Measurements from ENCODE around the gene FOXO6. TPM values are rescaled to one million over a fixed set of nuclear protein-coding genes. Genes with fewer than 3 reads are reported as not detected.

The FOXO6 gene
- total RNA-seq, 1 experiment from 2014 or later: 6.1 TPM

GRCh38 chr1:41393716-41394368, 32.6 kb downstream of the FOXO6 start:
- Histone ChIP-seq H3K9me3 (ENCODE audit: low read depth, low read length, poor library complexity, severe bottlenecking) (no peaks in the 10 kb centered on the region), H3K27me3 (replicated peaks; ENCODE audit: insufficient read depth, low read depth, low read length, poor library complexity) (no peaks in the 10 kb centered on the region), H3K4me3 (ENCODE audit: low read depth, low read length, poor library complexity, severe bottlenecking) (no peak overlapping the region), H3K36me3 (ENCODE audit: insufficient read depth, low read length, poor library complexity, severe bottlenecking) (no peaks in the 10 kb centered on the region), H3K4me1 (ENCODE audit: insufficient read depth, low read length, poor library complexity, severe bottlenecking) (peaks cover 25% of the 10 kb centered on the region), H3K27ac (ENCODE audit: low read depth, low read length, poor library complexity, severe bottlenecking) (peak overlapping the region; percentile 16)
- ChIA-PET POLR2A (ENCODE audit: low non-redundant PET) (interaction anchor here (0.6 kb wide), 1 partner anchor 186 kb away, joined by 5 read pairs; no protein-coding TSS in a partner anchor), CTCF (no interaction called here)
- intact Hi-C loops (cut with micrococcal nuclease; ENCODE audit: unreplicated experiment): no loop called here
- BruUV-seq (replicated peaks): no TSS peak
- no peak for TF ChIP-seq EZH2 (IDR thresholded peaks at IDR 0.05; ENCODE audit: borderline replicate concordance, low read depth, low read length, poor library complexity, severe bottlenecking)
- no peak for TF ChIP-seq CTCF (conservative IDR thresholded peaks at IDR 0.05; ENCODE audit: low read depth, low read length)
- no peak for DNase-seq (ENCODE audit: low spot score)

- Histone ChIP-seq H3K9me3 (ENCODE audit: low read depth, low read length, poor library complexity, severe bottlenecking) (no peaks in the 10 kb centered on the region), H3K4me1 (ENCODE audit: insufficient read depth, low read length, poor library complexity, severe bottlenecking) (peaks cover 30% of the 10 kb centered on the region), H3K27ac (ENCODE audit: low read depth, low read length, poor library complexity, severe bottlenecking) (peak overlapping the region; percentile 16), H3K36me3 (ENCODE audit: insufficient read depth, low read length, poor library complexity, severe bottlenecking) (no peaks in the 10 kb centered on the region), H3K4me3 (ENCODE audit: low read depth, low read length, poor library complexity, severe bottlenecking) (no peak overlapping the region), H3K27me3 (replicated peaks; ENCODE audit: insufficient read depth, low read depth, low read length, poor library complexity) (no peaks in the 10 kb centered on the region)
- ChIA-PET CTCF (no interaction called here), POLR2A (ENCODE audit: low non-redundant PET) (interaction anchor here (0.6 kb wide), 1 partner anchor 186 kb away, joined by 5 read pairs; no protein-coding TSS in a partner anchor)
- no peak for DNase-seq (ENCODE audit: low spot score)
- intact Hi-C loops (cut with micrococcal nuclease; ENCODE audit: unreplicated experiment): no loop called here
- TF ChIP-seq CTCF (conservative IDR thresholded peaks at IDR 0.05; ENCODE audit: low read depth, low read length) (no peak), EZH2 (IDR thresholded peaks at IDR 0.05; ENCODE audit: borderline replicate concordance, low read depth, low read length, poor library complexity, severe bottlenecking) (no peak)
- no TSS peak for BruUV-seq (replicated peaks)
Observed at GRCh38 chr1:41394369-41394744, 33.1 kb downstream of the FOXO6 start.

- BruUV-seq (replicated peaks): no TSS peak
- TF ChIP-seq CTCF (conservative IDR thresholded peaks at IDR 0.05; ENCODE audit: low read depth, low read length) (0 out of 2 replicates have a peak, but pooled peaks have one; percentile 11), EZH2 (IDR thresholded peaks at IDR 0.05; ENCODE audit: borderline replicate concordance, low read depth, low read length, poor library complexity, severe bottlenecking) (no peak)
- ChIA-PET POLR2A (ENCODE audit: low non-redundant PET) (interaction anchor here (0.6 kb wide), 1 partner anchor 1823 kb away, joined by 3 read pairs; no protein-coding TSS in a partner anchor), CTCF (interaction anchor here (0.9 kb wide), 1 partner anchor 113 kb away, joined by 4 read pairs; no protein-coding TSS in a partner anchor)
- H3K27me3 ChIP-seq (replicated peaks; ENCODE audit: insufficient read depth, low read depth, low read length, poor library complexity): no peaks in the 10 kb centered on the region
- no peaks in the 10 kb centered on the region for H3K36me3 ChIP-seq (ENCODE audit: insufficient read depth, low read length, poor library complexity, severe bottlenecking)
- intact Hi-C loops (cut with micrococcal nuclease; ENCODE audit: unreplicated experiment): no loop called here
- peaks cover 34% of the 10 kb centered on the region for H3K4me1 ChIP-seq (ENCODE audit: insufficient read depth, low read length, poor library complexity, severe bottlenecking)
- H3K9me3 ChIP-seq (ENCODE audit: low read depth, low read length, poor library complexity, severe bottlenecking): no peaks in the 10 kb centered on the region
- DNase-seq (ENCODE audit: low spot score): peak; percentile 84
- H3K27ac ChIP-seq (ENCODE audit: low read depth, low read length, poor library complexity, severe bottlenecking): no peak overlapping the region
- no peak overlapping the region for H3K4me3 ChIP-seq (ENCODE audit: low read depth, low read length, poor library complexity, severe bottlenecking)
Observed at GRCh38 chr1:41394959-41395956, 34.0 kb downstream of the FOXO6 start.
